NCI-H2196 treated with DMSO at 0.1 percent for 48 hours (cell line): Measurements from ENCODE around the gene SMARCD3.

ENCODE experiments used
- DNase-seq: peaks from one replicate; lab custom pipeline; 2025; ENCODE audit not compliant: unreplicated experiment; lab: John Stamatoyannopoulos, UW

Gene SMARCD3

GRCh38 chr7:151249034-151249731 is 689 bp upstream of the SMARCD3 start:
- DNase-seq, result no peak

GRCh38 chr7:151247611-151248345 is 716 bp downstream of the SMARCD3 start:
- no peak for DNase-seq

- DNase-seq, result no peak
These were observed 1.5 kb downstream of the SMARCD3 start for GRCh38 chr7:151246851-151247580.

GRCh38 chr7:151246102-151246850 is 2.2 kb downstream of the SMARCD3 start:
- DNase-seq, result no peak

DNA sequence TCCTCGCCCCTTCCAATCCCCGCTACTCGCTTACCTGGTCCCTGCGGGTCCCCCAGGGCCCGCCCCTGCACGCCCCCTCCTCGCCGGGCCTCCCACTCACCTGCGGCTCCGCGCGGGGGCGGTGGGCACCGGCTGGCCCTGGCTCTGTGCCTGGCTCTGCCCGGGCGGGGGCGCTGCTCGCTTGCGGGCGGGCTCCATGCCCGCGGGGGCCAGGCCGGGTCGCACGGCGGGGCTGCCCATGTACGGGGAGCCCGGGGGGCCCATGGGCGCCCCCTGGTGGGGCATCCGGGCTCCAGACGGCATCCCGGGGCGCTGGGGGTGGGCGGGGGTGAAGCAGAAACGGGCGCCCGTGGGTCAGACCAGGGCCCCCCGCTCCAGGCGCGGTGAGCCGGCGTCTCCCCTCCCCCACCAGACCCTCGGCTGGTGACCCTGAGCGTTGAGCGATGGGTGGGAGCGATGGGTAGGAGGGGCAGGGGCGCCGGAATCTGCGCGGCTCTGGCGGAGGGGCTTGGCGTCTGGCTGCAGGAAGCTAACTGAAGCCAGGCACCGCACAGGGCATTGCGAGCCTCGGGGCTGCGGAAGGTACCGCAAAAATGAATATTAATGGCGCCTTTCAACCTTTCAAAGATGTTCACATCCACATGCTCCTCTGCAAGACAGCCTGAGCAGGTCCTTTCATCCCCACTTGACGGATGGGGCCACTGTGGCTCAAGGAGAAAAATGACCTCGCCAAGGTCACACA is 3.0 kb downstream of the SMARCD3 start:
- no peak for DNase-seq

- DNase-seq, result no peak
These were observed 3.6 kb downstream of the SMARCD3 start for GRCh38 chr7:151244841-151245346.

- DNase-seq, result no peak
These were observed 4.2 kb downstream of the SMARCD3 start for GRCh38 chr7:151244196-151244840.

DNA sequence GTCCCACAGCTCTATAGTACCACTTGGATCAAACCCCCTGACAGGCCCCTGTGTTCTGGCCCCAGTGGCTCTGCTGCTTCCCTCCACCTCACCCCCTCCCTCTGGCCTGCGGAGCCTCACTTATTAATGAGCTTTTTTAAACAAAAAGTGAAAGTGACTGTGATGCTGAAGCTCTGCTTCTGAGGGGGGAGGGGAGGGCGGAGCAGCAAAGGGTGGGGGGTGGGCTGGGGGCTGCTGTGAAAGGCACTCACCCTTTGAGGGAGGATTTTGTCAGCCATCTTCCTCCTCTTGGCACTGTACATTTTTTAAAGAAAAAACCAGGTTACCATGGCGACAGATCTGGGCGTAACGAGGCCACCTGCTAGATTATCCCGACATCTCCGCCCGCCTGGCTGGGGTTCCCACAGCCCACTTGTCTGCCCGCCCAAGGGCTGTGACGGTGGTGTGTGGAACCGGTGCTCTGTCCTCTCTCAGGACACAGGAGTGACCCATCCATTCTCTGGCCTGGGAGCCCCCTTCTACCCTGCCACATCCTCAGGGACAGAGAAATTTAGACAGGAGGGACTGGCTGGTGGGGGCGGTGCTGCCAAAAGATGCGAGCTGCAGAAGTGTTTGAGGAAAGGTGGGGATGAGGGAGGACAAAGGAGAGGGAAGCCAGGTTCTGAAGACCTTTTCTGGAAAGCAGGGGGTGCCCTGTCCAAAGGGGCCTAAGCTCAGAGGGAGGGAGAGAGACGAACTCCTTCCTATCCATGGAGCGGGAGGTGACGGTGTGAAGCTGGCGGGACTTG is 4.9 kb downstream of the SMARCD3 start:
- DNase-seq, result no peak

DNA sequence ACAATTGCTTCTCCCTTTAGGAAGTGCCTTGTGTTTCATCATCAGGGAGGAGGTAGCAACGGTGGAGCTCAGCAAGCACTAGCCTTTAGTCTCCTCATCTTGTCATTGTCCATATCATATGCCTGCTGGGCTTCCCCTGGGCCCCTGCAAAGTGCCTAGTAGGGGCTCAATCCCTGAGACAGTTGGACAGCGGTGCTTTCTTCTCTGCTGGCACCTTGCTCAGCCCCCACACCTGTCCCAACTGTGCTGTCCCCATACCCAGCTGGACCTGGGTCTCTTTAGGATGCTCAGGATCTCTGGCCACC is 5.5 kb downstream of the SMARCD3 start:
- DNase-seq, result no peak

- no peak for DNase-seq
These were observed 6.1 kb downstream of the SMARCD3 start for GRCh38 chr7:151242159-151243044.

GRCh38 chr7:151241755-151242096 is 6.8 kb downstream of the SMARCD3 start:
- no peak for DNase-seq

- no peak for DNase-seq
These were observed 7.3 kb downstream of the SMARCD3 start for GRCh38 chr7:151240942-151241754.

DNA sequence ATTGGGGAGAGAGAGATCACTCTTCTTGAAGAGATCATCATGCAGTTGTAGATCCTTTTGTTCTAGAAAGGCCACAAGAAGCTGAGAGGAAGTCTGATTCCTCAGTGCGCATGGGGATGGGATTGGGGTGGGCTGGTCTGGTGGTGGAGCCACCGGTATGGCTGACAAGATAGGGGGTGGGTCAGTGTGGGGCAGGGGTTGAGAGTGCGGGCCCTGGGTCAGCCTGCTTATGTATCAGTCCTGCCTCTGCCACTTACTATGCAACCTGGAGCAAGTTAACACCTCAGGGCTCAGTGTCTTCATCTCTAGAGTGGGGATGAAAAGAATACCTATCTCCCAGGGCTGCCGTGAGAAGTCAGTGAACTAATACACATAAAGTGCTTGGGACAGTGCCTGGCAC is 8.0 kb downstream of the SMARCD3 start:
- DNase-seq, result no peak

DNA sequence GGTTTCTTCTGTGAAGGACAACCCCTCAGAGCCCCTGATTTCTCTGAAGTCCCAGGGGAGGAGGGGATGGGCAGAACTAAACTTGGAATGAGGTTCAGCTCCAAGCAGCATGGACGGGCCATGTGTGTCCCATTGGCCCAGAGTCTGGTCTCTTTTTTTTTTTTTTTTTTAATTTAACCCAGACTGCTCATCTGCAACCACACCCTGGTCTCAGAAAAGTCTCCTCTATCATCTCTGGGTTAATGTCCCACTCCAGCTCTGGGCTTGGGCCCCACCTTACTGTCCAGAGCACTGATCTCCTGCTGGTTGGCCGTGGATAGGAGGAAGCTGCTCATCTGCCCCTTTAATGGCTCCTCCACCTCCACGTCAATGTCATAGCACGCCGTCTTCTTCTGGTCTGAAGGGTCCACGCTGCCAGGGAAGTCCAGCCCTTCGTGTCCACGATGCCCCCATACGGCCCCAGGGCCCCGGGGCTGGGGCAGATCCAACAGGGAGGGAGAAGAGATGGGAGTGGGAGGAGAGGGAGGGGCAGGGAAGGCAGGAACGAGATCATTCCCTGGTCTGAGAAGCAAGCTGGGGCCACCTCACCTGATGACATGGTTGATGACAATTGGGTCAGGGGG is 8.5 kb downstream of the SMARCD3 start:
- no peak for DNase-seq

- no peak for DNase-seq
These were observed 9.3 kb downstream of the SMARCD3 start for GRCh38 chr7:151238924-151239836.

- no peak for DNase-seq
These were observed 10.2 kb downstream of the SMARCD3 start for GRCh38 chr7:151238190-151238810.
